Right atrium auricular region (tissue), 2 donors: Measurements from ENCODE around the gene TNFAIP8L3. TPM values are rescaled to one million over a fixed set of nuclear protein-coding genes. Genes with fewer than 3 reads are reported as not detected.

ENCODE experiments used
- DNase-seq: peaks from one replicate; pipeline ENCODE4 v3.0.0-alpha.2; 2019; ENCODE audit warnings: low spot score
- H3K27ac ChIP-seq, 2 donors: fragments of 200-600 bp; sonication (generic); 1 replicate in 1 of 2; 2 replicates in 1 of 2; pipeline ENCODE4 v1.5.1; 2016 to 2019
- H3K27me3 ChIP-seq, 2 donors: fragments of 200-600 bp; sonication (generic); one replicate each; pipeline versions ENCODE4 v1.5.1 to v1.6.0; 2017 to 2019
- H3K36me3 ChIP-seq: fragments of 200-600 bp; sonication (generic); one replicate; pipeline ENCODE4 v1.5.1; 2016
- H3K4me1 ChIP-seq, 2 donors: fragments of 200-600 bp; sonication (generic); one replicate each; pipeline versions ENCODE4 v1.5.1 to v1.6.0; 2017 to 2019
- H3K4me3 ChIP-seq, 2 donors: fragments of 200-600 bp; sonication (generic); 1 replicate in 1 of 2; 2 replicates in 1 of 2; pipeline ENCODE4 v1.5.1; 2017 to 2019; ENCODE audit warnings: mild to moderate bottlenecking in 1 of 2, moderate library complexity in 1 of 2
- H3K9me3 ChIP-seq, 2 donors: fragments of 200-600 bp; sonication (generic); one replicate each; pipeline ENCODE4 v1.5.1; 2019
- total RNA-seq, 2 donors: library from RNA; depleted of rRNA; stranded (reverse); fragments of >200 nt; gene quantifications; one replicate each; pipeline ENCODE4 v1.1.0, GENCODE V29; 2016
- TF ChIP-seq, protein P1 (sequence below), 2 donors: fragments of 200-600 bp; sonication (generic); IDR thresholded peaks; one replicate each; pipeline ENCODE4 v1.5.1; 2019; ENCODE audit warnings: antibody characterized with exemption in 2 of 2

TNFAIP8L3 gene
- total RNA-seq, 2 donors from 2014 or later, result 1.2 to 7.7 TPM

DNA sequence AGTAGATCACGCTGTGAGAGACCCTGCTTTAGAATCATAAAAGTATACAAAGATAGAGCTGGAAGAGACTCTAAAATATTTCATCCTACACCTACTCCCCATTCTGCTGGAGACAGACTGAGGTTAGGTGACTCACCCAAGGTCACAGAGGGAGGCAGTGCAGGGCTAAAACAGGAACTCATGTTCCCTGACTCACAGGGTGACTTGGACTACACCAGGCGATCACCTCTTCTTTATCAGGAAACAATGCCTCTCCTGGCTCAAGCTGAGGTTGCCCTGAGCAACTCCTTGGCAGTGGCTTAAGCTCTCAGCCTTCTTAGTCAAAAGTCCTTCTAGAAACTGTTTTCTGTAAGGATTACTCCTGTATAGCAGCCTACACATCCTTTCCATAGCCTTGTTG is 26.4 kb upstream of the TNFAIP8L3 start:
- TF ChIP-seq, protein P1, sequence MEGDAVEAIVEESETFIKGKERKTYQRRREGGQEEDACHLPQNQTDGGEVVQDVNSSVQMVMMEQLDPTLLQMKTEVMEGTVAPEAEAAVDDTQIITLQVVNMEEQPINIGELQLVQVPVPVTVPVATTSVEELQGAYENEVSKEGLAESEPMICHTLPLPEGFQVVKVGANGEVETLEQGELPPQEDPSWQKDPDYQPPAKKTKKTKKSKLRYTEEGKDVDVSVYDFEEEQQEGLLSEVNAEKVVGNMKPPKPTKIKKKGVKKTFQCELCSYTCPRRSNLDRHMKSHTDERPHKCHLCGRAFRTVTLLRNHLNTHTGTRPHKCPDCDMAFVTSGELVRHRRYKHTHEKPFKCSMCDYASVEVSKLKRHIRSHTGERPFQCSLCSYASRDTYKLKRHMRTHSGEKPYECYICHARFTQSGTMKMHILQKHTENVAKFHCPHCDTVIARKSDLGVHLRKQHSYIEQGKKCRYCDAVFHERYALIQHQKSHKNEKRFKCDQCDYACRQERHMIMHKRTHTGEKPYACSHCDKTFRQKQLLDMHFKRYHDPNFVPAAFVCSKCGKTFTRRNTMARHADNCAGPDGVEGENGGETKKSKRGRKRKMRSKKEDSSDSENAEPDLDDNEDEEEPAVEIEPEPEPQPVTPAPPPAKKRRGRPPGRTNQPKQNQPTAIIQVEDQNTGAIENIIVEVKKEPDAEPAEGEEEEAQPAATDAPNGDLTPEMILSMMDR (IDR thresholded peaks at IDR 0.05), result no peak
- DNase-seq, result no peak
- H3K27ac ChIP-seq, result no peak overlapping the region

DNA sequence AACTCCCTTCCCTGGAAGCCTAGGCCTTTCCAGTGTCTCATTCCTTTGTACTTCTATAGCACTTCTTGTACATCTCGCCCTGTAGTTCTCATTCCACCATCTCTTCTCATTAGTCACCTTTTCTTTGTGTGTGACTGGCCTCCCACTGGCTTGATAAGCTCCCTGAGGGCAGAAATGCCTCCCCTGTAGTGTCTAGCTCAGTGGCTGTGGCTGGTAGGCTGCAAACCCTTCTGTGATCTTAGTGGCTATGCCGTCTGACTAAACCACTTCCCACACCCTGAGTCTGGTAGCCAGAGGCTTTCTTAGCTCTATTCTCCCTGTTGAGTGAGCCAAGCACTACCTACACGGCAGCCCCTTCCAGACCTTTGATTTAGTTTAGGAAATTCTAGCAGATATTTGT is 24.4 kb upstream of the TNFAIP8L3 start:
- no peaks in the 10 kb centered on the region for H3K4me1 ChIP-seq
- no peak overlapping the region for H3K27ac ChIP-seq
- H3K27me3 ChIP-seq, result no peaks in the 10 kb centered on the region
- DNase-seq, result no peak
- H3K36me3 ChIP-seq, result no peaks in the 10 kb centered on the region
- peaks cover 0 to 12% of the 10 kb centered on the region in 2 donors for H3K9me3 ChIP-seq
- TF ChIP-seq, protein P1 (IDR thresholded peaks at IDR 0.05), result no peak
- no peak overlapping the region for H3K4me3 ChIP-seq

More for the DNA sequence above, 26.4 kb upstream of the TNFAIP8L3 start:
- H3K9me3 ChIP-seq, result peaks cover 0 to 12% of the 10 kb centered on the region in 2 donors
- H3K4me1 ChIP-seq, result no peaks in the 10 kb centered on the region
- no peaks in the 10 kb centered on the region for H3K27me3 ChIP-seq
- no peak overlapping the region for H3K4me3 ChIP-seq
- H3K36me3 ChIP-seq, result no peaks in the 10 kb centered on the region

DNA sequence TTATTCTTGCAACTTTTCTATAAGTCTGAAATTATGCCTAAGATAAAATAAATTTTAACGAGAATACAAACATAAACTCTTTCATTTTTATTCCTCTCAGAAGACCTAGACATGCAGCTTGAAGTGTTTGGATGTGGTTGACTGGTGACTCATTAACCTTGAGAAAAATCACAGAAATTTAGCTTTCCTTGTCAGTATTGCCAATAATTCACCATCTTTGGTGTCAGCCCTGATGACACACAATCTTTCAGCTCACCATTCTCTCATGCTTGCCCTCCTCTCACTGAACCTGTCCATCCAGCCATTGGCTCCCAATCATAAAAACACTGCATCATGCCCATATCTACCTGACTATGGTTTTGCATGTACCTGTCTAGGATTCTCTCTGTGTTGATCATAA is 22.6 kb upstream of the TNFAIP8L3 start:
- no peak overlapping the region for H3K27ac ChIP-seq
- H3K36me3 ChIP-seq, result no peaks in the 10 kb centered on the region
- DNase-seq, result no peak
- H3K4me3 ChIP-seq, result no peak overlapping the region
- H3K4me1 ChIP-seq, result no peaks in the 10 kb centered on the region
- H3K27me3 ChIP-seq, result no peaks in the 10 kb centered on the region
- H3K9me3 ChIP-seq, result peaks cover 0 to under 1% of the 10 kb centered on the region in 2 donors
- TF ChIP-seq, protein P1 (IDR thresholded peaks at IDR 0.05), result no peak

DNA sequence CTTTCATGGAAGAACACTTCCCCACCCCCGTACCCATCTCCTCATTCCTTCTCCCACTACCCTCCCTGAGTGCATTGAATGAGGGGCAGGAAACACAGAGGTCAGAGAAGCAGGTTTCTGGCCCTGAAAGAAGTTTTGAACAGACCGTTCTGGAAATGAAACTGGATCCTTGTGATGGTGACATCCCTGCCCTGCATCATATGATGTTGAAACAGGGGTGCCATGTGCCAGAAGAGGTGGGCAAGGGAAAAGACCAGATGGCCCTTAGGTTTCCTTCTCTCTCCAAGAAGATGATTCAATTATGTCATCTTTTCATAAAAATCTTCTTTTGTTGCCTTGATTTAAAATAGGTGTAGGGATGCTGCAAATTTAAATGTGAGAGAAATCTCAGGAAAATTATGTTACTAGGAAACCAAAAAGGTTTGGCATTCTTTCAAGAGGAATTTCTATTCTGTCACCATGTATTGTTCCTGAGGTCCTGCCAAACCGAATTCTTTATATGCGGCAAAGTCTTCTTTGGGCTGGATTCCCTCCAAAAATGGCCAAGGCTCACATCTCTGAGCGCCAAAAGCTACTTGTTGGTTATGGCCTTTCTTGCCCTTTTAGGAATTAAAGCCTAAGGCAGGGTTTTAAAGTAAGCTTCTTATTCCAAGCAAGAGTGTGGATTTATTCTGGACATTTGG is 19.9 kb upstream of the TNFAIP8L3 start:
- Histone ChIP-seq H3K9me3 (no peaks in the 10 kb centered on the region), H3K4me3 (no peak overlapping the region), H3K36me3 (no peaks in the 10 kb centered on the region), H3K27me3 (no peaks in the 10 kb centered on the region), H3K27ac (no peak overlapping the region), H3K4me1 (no peaks in the 10 kb centered on the region)
- TF ChIP-seq, protein P1 (IDR thresholded peaks at IDR 0.05), result no peak
- no peak for DNase-seq

DNA sequence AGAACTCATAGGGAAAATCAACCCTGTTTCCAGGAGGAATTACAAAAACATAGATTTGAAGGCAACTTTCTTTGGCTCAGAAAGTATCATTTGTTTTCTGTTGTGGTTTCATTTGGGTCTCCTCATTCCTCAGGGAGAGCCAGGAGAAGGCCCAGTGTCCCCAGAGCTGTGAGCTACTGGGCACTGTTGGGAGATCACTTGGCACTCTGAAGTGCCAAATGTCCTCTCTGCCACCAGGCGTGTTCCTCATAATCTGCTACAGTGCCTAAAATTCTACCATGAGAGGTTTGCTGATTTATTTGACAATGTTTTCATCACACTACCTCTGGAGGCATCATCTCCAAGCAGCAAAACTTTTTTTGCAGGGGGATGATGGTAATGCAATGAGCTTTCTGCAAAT is 17.4 kb upstream of the TNFAIP8L3 start:
- H3K36me3 ChIP-seq, result no peaks in the 10 kb centered on the region
- H3K27me3 ChIP-seq, result no peaks in the 10 kb centered on the region
- H3K4me3 ChIP-seq, result no peak overlapping the region
- H3K4me1 ChIP-seq, result peaks cover 0 to 18% of the 10 kb centered on the region in 2 donors
- TF ChIP-seq, protein P1 (IDR thresholded peaks at IDR 0.05), result no peak
- no peak for DNase-seq
- no peak overlapping the region for H3K27ac ChIP-seq
- no peaks in the 10 kb centered on the region for H3K9me3 ChIP-seq

DNA sequence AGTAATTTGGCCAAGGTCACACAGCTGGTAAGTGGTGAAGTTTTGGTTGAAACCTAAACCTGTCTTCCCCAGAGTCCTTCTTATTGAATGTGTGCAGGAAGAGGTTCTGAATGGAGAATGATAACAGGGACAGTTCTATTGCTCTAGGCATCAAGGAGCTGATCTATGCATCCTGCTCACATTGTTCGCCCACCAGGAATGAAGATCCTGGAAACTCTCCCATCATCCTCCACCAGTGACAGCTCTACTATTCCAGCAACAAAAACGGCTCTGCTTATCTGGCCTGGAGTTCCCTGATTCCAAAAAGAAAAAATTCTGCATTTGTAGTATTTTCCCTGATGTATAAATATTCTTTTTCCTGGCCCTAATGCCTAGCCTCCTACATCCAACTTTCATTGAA is 16.4 kb upstream of the TNFAIP8L3 start:
- H3K27ac ChIP-seq, result no peak overlapping the region
- no peaks in the 10 kb centered on the region for H3K36me3 ChIP-seq
- no peak overlapping the region for H3K4me3 ChIP-seq
- no peaks in the 10 kb centered on the region for H3K27me3 ChIP-seq
- H3K4me1 ChIP-seq, result peaks cover 0 to 18% of the 10 kb centered on the region in 2 donors
- DNase-seq, result no peak
- TF ChIP-seq, protein P1 (IDR thresholded peaks at IDR 0.05), result no peak
- no peaks in the 10 kb centered on the region for H3K9me3 ChIP-seq
